B cell (primary cell): ENCODE results near the gene ENC1. TPM values are rescaled to one million over a fixed set of nuclear protein-coding genes. Genes with fewer than 3 reads are reported as not detected.

Experiments used
- ATAC-seq: fragments of 200-7000 bp; cut with Tn5 transposase; one replicate; pipeline ENCODE4 v1.10.0; 2021; ENCODE audit warnings: low read depth, mild to moderate bottlenecking, moderate number of reproducible peaks, moderate library complexity
- CTCF ChIA-PET: fragments of 350-600 bp; sonication (Branson Sonifier 250); formaldehyde crosslinking; loops from one replicate; lab custom pipeline; 2021; ENCODE audit warnings: antibody characterized with exemption, inconsistent platforms; lab: Charles Lee
- POLR2A ChIA-PET: fragments of 350-600 bp; sonication (Branson Sonifier 250); formaldehyde crosslinking; loops from one replicate; lab custom pipeline; 2021; ENCODE audit warnings: antibody characterized with exemption; lab: Charles Lee
- DNase-seq: peaks from one replicate; pipeline ENCODE4 v3.0.0; 2013
- H2AFZ ChIP-seq: 2 replicates; pipeline ENCODE4 v1.6.1; 2012; ENCODE audit warnings: mild to moderate bottlenecking, low read depth, low read length; ENCODE audit not compliant: insufficient read depth, poor library complexity, severe bottlenecking
- H3K27ac ChIP-seq, 2 donors: 1 replicate in 1 of 2; 2 replicates in 1 of 2; pipeline ENCODE4 v1.5.1; 2012 to 2013; ENCODE audit warnings: low read length in 2 of 2, mild to moderate bottlenecking in 2 of 2, moderate library complexity in 1 of 2
- H3K27me3 ChIP-seq, 4 experiments: fragments of 200-600 bp in 1 of 4; sonication (generic) in 1 of 4; replicated peaks in 1 of 4; 1 replicate in 2 of 4; 2 replicates in 2 of 4; pipeline versions ENCODE4 v1.6.1 to v1.7.0; 2013 to 2016; ENCODE audit warnings: low read length in 3 of 4, mild to moderate bottlenecking in 2 of 4, mixed read lengths in 1 of 4, moderate library complexity in 1 of 4; ENCODE audit not compliant: insufficient read depth in 4 of 4, control insufficient read depth in 3 of 4; ENCODE audit errors: control extremely low read depth in 1 of 4
- H3K36me3 ChIP-seq, 2 experiments: replicated peaks in 1 of 2; 1 replicate in 1 of 2; 2 replicates in 1 of 2; pipeline versions ENCODE4 v1.6.1 to v1.7.1; 2013; ENCODE audit warnings: low read length in 1 of 2; ENCODE audit not compliant: insufficient read depth in 2 of 2, control insufficient read depth in 1 of 2; ENCODE audit errors: control extremely low read depth in 1 of 2, extremely low read depth in 1 of 2
- H3K4me1 ChIP-seq, 2 donors: fragments of 200-600 bp in 1 of 2; sonication (generic) in 1 of 2; 1 replicate in 1 of 2; 2 replicates in 1 of 2; pipeline versions ENCODE4 v1.5.1 to v1.6.1; 2013 to 2017; ENCODE audit warnings: low read length in 2 of 2; ENCODE audit not compliant: control insufficient read depth in 2 of 2, insufficient read depth in 2 of 2
- H3K4me2 ChIP-seq: replicated peaks from 2 replicates; pipeline ENCODE3; 2012; ENCODE audit warnings: mild to moderate bottlenecking, low read depth, low read length; ENCODE audit not compliant: poor library complexity, severe bottlenecking
- H3K4me3 ChIP-seq, 5 experiments: fragments of 200-600 bp in 1 of 5; sonication (generic) in 1 of 5; 1 replicate in 3 of 5; 2 replicates in 2 of 5; pipeline versions ENCODE4 v1.5.1 to v1.7.0; 2011 to 2016; ENCODE audit warnings: low read length in 4 of 5, mild to moderate bottlenecking in 4 of 5, low read depth in 2 of 5, control low read depth in 1 of 5, moderate library complexity in 1 of 5; ENCODE audit not compliant: insufficient read depth in 1 of 5; ENCODE audit errors: control extremely low read depth in 1 of 5, extremely low read depth in 1 of 5
- H3K79me2 ChIP-seq: fragments of 200-600 bp; sonication (generic); one replicate; pipeline ENCODE4 v1.6.0; 2016; ENCODE audit warnings: low read length; ENCODE audit not compliant: control insufficient read depth, insufficient read depth
- H3K9ac ChIP-seq: fragments of 200-600 bp; sonication (generic); 2 replicates; pipeline ENCODE4 v1.6.1; 2017; ENCODE audit warnings: mild to moderate bottlenecking, low read length, moderate library complexity
- H3K9me3 ChIP-seq, 3 donors: one replicate each; pipeline versions ENCODE4 v1.6.1 to v1.7.1; 2013; ENCODE audit warnings: low read length in 2 of 3; ENCODE audit not compliant: control insufficient read depth in 2 of 3, insufficient read depth in 1 of 3; ENCODE audit errors: control extremely low read depth in 1 of 3
- H4K20me1 ChIP-seq: 2 replicates; pipeline ENCODE4 v1.6.0; 2012; ENCODE audit warnings: mild to moderate bottlenecking, low read length; ENCODE audit not compliant: insufficient read depth, control insufficient read depth, poor library complexity, severe bottlenecking
- H3K27ac Mint-ChIP-seq: one replicate; pipeline ENCODE4 v1.8.0; 2021; ENCODE audit warnings: mixed read lengths
- H3K27me3 Mint-ChIP-seq: one replicate; pipeline ENCODE4 v1.8.0; 2021; ENCODE audit warnings: mixed read lengths
- H3K4me1 Mint-ChIP-seq: one replicate; pipeline ENCODE4 v1.8.0; 2021; ENCODE audit warnings: mixed read lengths
- H3K4me3 Mint-ChIP-seq: one replicate; pipeline ENCODE4 v1.8.0; 2021; ENCODE audit warnings: mixed read lengths
- H3K9me3 Mint-ChIP-seq: one replicate; pipeline ENCODE4 v1.8.0; 2022; ENCODE audit warnings: mixed read lengths; ENCODE audit not compliant: insufficient read depth
- EZH2 ChIP-seq: IDR thresholded peaks from 2 replicates; pipeline ENCODE4 v1.6.1; 2012; ENCODE audit warnings: borderline replicate concordance, low read depth, mild to moderate bottlenecking, moderate library complexity, low read length; ENCODE audit not compliant: insufficient read depth, poor library complexity, severe bottlenecking
- WGBS: methylation state at CpG from one replicate; pipeline ENCODE4 v1.1.5; 2013; ENCODE audit warnings: missing lambda C conversion rate; ENCODE audit not compliant: insufficient coverage; 5-methylcytosine and 5-hydroxymethylcytosine counted together
- intact Hi-C: fragments of 100-400 bp; cut with micrococcal nuclease; formaldehyde crosslinking; loops from one replicate; pipeline ENCODE4 v1.10.0; 2022
- polyA plus RNA-seq: library from polyadenylated mRNA; depleted of rRNA; stranded (reverse); fragments of >200 nt; gene quantifications from 2 replicates; pipeline ENCODE4 v1.2.3, GENCODE V29; 2012
- total RNA-seq, 2 donors: library from RNA; stranded (reverse); fragments of 120-200 nt in 1 of 2; gene quantifications; 1 replicate in 1 of 2; 2 replicates in 1 of 2; pipeline versions ENCODE4 v1.2.3 to v1.2.4, GENCODE V29; 2013 to 2022
- TF ChIP-seq, protein P1 (sequence below): fragments of 200-600 bp; IDR thresholded peaks from one replicate; pipeline ENCODE4 v1.8.0; 2022; ENCODE audit warnings: antibody characterized with exemption, mild to moderate bottlenecking

The ENC1 gene
- total and polyA plus RNA-seq, 2 donors (not counting 1 experiment from before 2014, with no cell fraction given) = 7.2 to 14.6 TPM

- CTCF ChIA-PET = interaction anchor here (0.8 kb wide), 1 partner anchor 24 kb away, joined by 3 read pairs; no protein-coding TSS in a partner anchor
- no peak for DNase-seq
Measured at GRCh38 chr5:74624931-74625505, 15.5 kb downstream of the ENC1 start.

GRCh38 chr5:74624501-74624900 lies 16.0 kb downstream of the ENC1 start:
- H4K20me1 ChIP-seq = no peaks in the 10 kb centered on the region
- no peak overlapping the region for H2AFZ ChIP-seq
- H3K4me1 ChIP-seq = no peaks in the 10 kb centered on the region
- H3K4me3 ChIP-seq = no peak overlapping the region
- intact Hi-C loops = no loop called here
- peaks cover 5% of the 10 kb centered on the region for H3K4me1 Mint-ChIP-seq
- H3K9me3 ChIP-seq = no peaks in the 10 kb centered on the region
- no peaks in the 10 kb centered on the region for H3K79me2 ChIP-seq
- POLR2A ChIA-PET = no interaction called here
- H3K27ac ChIP-seq = no peak overlapping the region
- WGBS = 100% methylated on average over 2 of the region's 4 CpGs
- no peaks in the 10 kb centered on the region for H3K27me3 ChIP-seq
- ATAC-seq (no peak), DNase-seq (no peak)
- H3K4me2 ChIP-seq = no peak overlapping the region
- H3K4me3 Mint-ChIP-seq = no peak overlapping the region
- CTCF ChIA-PET = no interaction called here
- TF ChIP-seq, protein P1, sequence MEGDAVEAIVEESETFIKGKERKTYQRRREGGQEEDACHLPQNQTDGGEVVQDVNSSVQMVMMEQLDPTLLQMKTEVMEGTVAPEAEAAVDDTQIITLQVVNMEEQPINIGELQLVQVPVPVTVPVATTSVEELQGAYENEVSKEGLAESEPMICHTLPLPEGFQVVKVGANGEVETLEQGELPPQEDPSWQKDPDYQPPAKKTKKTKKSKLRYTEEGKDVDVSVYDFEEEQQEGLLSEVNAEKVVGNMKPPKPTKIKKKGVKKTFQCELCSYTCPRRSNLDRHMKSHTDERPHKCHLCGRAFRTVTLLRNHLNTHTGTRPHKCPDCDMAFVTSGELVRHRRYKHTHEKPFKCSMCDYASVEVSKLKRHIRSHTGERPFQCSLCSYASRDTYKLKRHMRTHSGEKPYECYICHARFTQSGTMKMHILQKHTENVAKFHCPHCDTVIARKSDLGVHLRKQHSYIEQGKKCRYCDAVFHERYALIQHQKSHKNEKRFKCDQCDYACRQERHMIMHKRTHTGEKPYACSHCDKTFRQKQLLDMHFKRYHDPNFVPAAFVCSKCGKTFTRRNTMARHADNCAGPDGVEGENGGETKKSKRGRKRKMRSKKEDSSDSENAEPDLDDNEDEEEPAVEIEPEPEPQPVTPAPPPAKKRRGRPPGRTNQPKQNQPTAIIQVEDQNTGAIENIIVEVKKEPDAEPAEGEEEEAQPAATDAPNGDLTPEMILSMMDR = no peak
- TF ChIP-seq EZH2 = no peak
- H3K36me3 ChIP-seq = peaks cover 0 to 4% of the 10 kb centered on the region in 2 experiments
- H3K9ac ChIP-seq = no peak overlapping the region
- H3K9me3 Mint-ChIP-seq = no peaks in the 10 kb centered on the region
- H3K27ac Mint-ChIP-seq = no peak overlapping the region
- peaks cover 20% of the 10 kb centered on the region for H3K27me3 Mint-ChIP-seq

More at GRCh38 chr5:74624931-74625505, 15.5 kb downstream of the ENC1 start:
- H3K27me3 Mint-ChIP-seq = peaks cover 20% of the 10 kb centered on the region
- no peak overlapping the region for H3K27ac Mint-ChIP-seq
- TF ChIP-seq, protein P1 = no peak
- TF ChIP-seq EZH2 = no peak
- Histone ChIP-seq H3K4me1 (peaks cover 1 to 2% of the 10 kb centered on the region in 2 donors), H3K79me2 (no peaks in the 10 kb centered on the region), H4K20me1 (no peaks in the 10 kb centered on the region), H3K27me3 (no peaks in the 10 kb centered on the region), H3K4me3 (no peak overlapping the region), H3K9ac (no peak overlapping the region), H3K4me2 (no peak overlapping the region), H2AFZ (no peak overlapping the region), H3K9me3 (no peaks in the 10 kb centered on the region), H3K27ac (no peak overlapping the region), H3K36me3 (peaks cover 0 to 5% of the 10 kb centered on the region in 2 experiments)
- ATAC-seq = no peak
- no peak overlapping the region for H3K4me3 Mint-ChIP-seq
- 100% methylated on average over 5 of the region's 8 CpGs for WGBS
- no peaks in the 10 kb centered on the region for H3K9me3 Mint-ChIP-seq
- POLR2A ChIA-PET = no interaction called here
- peaks cover 5% of the 10 kb centered on the region for H3K4me1 Mint-ChIP-seq
- intact Hi-C loops = no loop called here
